Measurements from ENCODE around the gene COPG2. TPM values are rescaled to one million over a fixed set of nuclear protein-coding genes. Genes with fewer than 3 reads are reported as not detected.
"Not testable (repeated sequence)": the region's sequence is repeated elsewhere in the genome, so short reads cannot be mapped to it uniquely, and the experiment has no call there.

The COPG2 gene
- total and polyA plus RNA-seq, 5 donors, result 9.4 to 18.1 (median 15.0) TPM

- H3K27ac ChIP-seq (ENCODE audit: low read length); H3K4me1 ChIP-seq (ENCODE audit: control insufficient read depth, insufficient read depth, low read length); H3K4me3 ChIP-seq (ENCODE audit: low read length); H3K9me3 ChIP-seq (ENCODE audit: control insufficient read depth, low read length); H3K27me3 ChIP-seq (ENCODE audit: control insufficient read depth, insufficient read depth); ATAC-seq; DNase-seq; intact Hi-C loops (cut with DNase I): not testable (repeated sequence)
- WGBS, result 89% methylated on average over 17 of the region's 17 CpGs
Observed at GRCh38 chr7:130527752-130528355, 140.7 kb downstream of the COPG2 start.

GRCh38 chr7:130524628-130525027 lies 143.9 kb downstream of the COPG2 start:
- DNase-seq (no peak), ATAC-seq (no peak)
- Histone ChIP-seq H3K4me1 (ENCODE audit: control insufficient read depth, insufficient read depth, low read length) (no peaks in the 10 kb centered on the region), H3K9me3 (ENCODE audit: control insufficient read depth, low read length) (no peaks in the 10 kb centered on the region), H3K27ac (ENCODE audit: low read length) (no peak overlapping the region), H3K4me3 (ENCODE audit: low read length) (no peak overlapping the region), H3K27me3 (ENCODE audit: control insufficient read depth, insufficient read depth) (no peaks in the 10 kb centered on the region)
- intact Hi-C loops (cut with DNase I), result no loop called here
- WGBS, result 90% methylated on average over 5 of the region's 5 CpGs

GRCh38 chr7:130523519-130524125 lies 144.9 kb downstream of the COPG2 start:
- H3K9me3 ChIP-seq (ENCODE audit: control insufficient read depth, low read length); H3K27me3 ChIP-seq (ENCODE audit: control insufficient read depth, insufficient read depth); H3K4me1 ChIP-seq (ENCODE audit: control insufficient read depth, insufficient read depth, low read length); H3K4me3 ChIP-seq (ENCODE audit: low read length); DNase-seq; intact Hi-C loops (cut with DNase I); H3K27ac ChIP-seq (ENCODE audit: low read length); ATAC-seq: not testable (repeated sequence)
- WGBS, result 89% methylated on average over 17 of the region's 17 CpGs

GRCh38 chr7:130521258-130521951 lies 147.1 kb downstream of the COPG2 start:
- Histone ChIP-seq H3K9me3 (ENCODE audit: control insufficient read depth, low read length) (no peaks in the 10 kb centered on the region), H3K4me1 (ENCODE audit: control insufficient read depth, insufficient read depth, low read length) (no peaks in the 10 kb centered on the region)
- intact Hi-C loops (cut with DNase I), result no loop called here

GRCh38 chr7:130515315-130516040 lies 153.1 kb downstream of the COPG2 start:
- Histone ChIP-seq H3K27ac (ENCODE audit: low read length) (no peak overlapping the region), H3K4me1 (ENCODE audit: control insufficient read depth, insufficient read depth, low read length) (no peaks in the 10 kb centered on the region), H3K27me3 (ENCODE audit: control insufficient read depth, insufficient read depth) (no peaks in the 10 kb centered on the region), H3K4me3 (ENCODE audit: low read length) (no peak overlapping the region), H3K9me3 (ENCODE audit: control insufficient read depth, low read length) (no peaks in the 10 kb centered on the region)
- ATAC-seq (no peak), DNase-seq (no peak)
- 74% methylated on average over 3 of the region's 3 CpGs for WGBS
- intact Hi-C loops (cut with DNase I), result no loop called here

More at GRCh38 chr7:130521258-130521951, 147.1 kb downstream of the COPG2 start:
- 81% methylated on average over 4 of the region's 4 CpGs for WGBS
- ATAC-seq (no peak), DNase-seq (no peak)
- Histone ChIP-seq H3K27me3 (ENCODE audit: control insufficient read depth, insufficient read depth) (no peaks in the 10 kb centered on the region), H3K27ac (ENCODE audit: low read length) (no peak overlapping the region), H3K4me3 (ENCODE audit: low read length) (no peak overlapping the region)

GRCh38 chr7:130513447-130513846 lies 155.1 kb downstream of the COPG2 start:
- H3K9me3 ChIP-seq (ENCODE audit: control insufficient read depth, low read length), result no peaks in the 10 kb centered on the region
- H3K27ac ChIP-seq (ENCODE audit: low read length), result no peak overlapping the region
- no peak for DNase-seq
- WGBS, result 93% methylated on average over 1 of the region's 1 CpG
- H3K27me3 ChIP-seq (ENCODE audit: control insufficient read depth, insufficient read depth), result no peaks in the 10 kb centered on the region
- intact Hi-C loops (cut with DNase I), result no loop called here
- H3K4me3 ChIP-seq (ENCODE audit: low read length), result no peak overlapping the region
- no peaks in the 10 kb centered on the region for H3K4me1 ChIP-seq (ENCODE audit: control insufficient read depth, insufficient read depth, low read length)
- ATAC-seq, result no peak

GRCh38 chr7:130512038-130512437 lies 156.5 kb downstream of the COPG2 start:
- H3K4me1 ChIP-seq (ENCODE audit: control insufficient read depth, insufficient read depth, low read length); intact Hi-C loops (cut with DNase I); H3K9me3 ChIP-seq (ENCODE audit: control insufficient read depth, low read length); DNase-seq; H3K27ac ChIP-seq (ENCODE audit: low read length); H3K4me3 ChIP-seq (ENCODE audit: low read length); ATAC-seq; H3K27me3 ChIP-seq (ENCODE audit: control insufficient read depth, insufficient read depth): not testable (repeated sequence)
- 95% methylated on average over 3 of the region's 3 CpGs for WGBS

GRCh38 chr7:130506358-130506757 lies 162.2 kb downstream of the COPG2 start:
- no peaks in the 10 kb centered on the region for H3K4me1 ChIP-seq (ENCODE audit: control insufficient read depth, insufficient read depth, low read length)
- 95% methylated on average over 3 of the region's 3 CpGs for WGBS
- H3K27ac ChIP-seq (ENCODE audit: low read length), result no peak overlapping the region
- no peaks in the 10 kb centered on the region for H3K9me3 ChIP-seq (ENCODE audit: control insufficient read depth, low read length)
- intact Hi-C loops (cut with DNase I), result loop anchor here in 1 of 4 donors (10.0 kb wide), 1 partner anchor 158 kb away; the partner anchor contains the start of gene COPG2
- H3K27me3 ChIP-seq (ENCODE audit: control insufficient read depth, insufficient read depth), result no peaks in the 10 kb centered on the region
- no peak for ATAC-seq
- H3K4me3 ChIP-seq (ENCODE audit: low read length), result no peak overlapping the region
- DNase-seq, result no peak

GRCh38 chr7:130505753-130506152 lies 162.8 kb downstream of the COPG2 start:
- H3K27me3 ChIP-seq (ENCODE audit: control insufficient read depth, insufficient read depth), result no peaks in the 10 kb centered on the region
- H3K4me3 ChIP-seq (ENCODE audit: low read length), result no peak overlapping the region
- intact Hi-C loops (cut with DNase I), result loop anchor here in 1 of 4 donors (10.0 kb wide), 1 partner anchor 159 kb away; the partner anchor contains the start of gene COPG2
- H3K4me1 ChIP-seq (ENCODE audit: control insufficient read depth, insufficient read depth, low read length), result no peaks in the 10 kb centered on the region
- no peak for DNase-seq
- no peaks in the 10 kb centered on the region for H3K9me3 ChIP-seq (ENCODE audit: control insufficient read depth, low read length)
- no peak overlapping the region for H3K27ac ChIP-seq (ENCODE audit: low read length)
- no peak for ATAC-seq

GRCh38 chr7:130500910-130501309 lies 167.6 kb downstream of the COPG2 start:
- no peaks in the 10 kb centered on the region for H3K27me3 ChIP-seq (ENCODE audit: control insufficient read depth, insufficient read depth)

More at GRCh38 chr7:130500910-130501309, 167.6 kb downstream of the COPG2 start:
- ATAC-seq (no peak), DNase-seq (no peak)
- WGBS, result 63% methylated on average over 2 of the region's 2 CpGs
- H3K4me3 ChIP-seq (ENCODE audit: low read length), result no peak overlapping the region
- H3K4me1 ChIP-seq (ENCODE audit: control insufficient read depth, insufficient read depth, low read length), result no peaks in the 10 kb centered on the region
- intact Hi-C loops (cut with DNase I), result loop anchor here in 1 of 4 donors (10.0 kb wide), 1 partner anchor 164 kb away; the partner anchor contains the start of gene COPG2
- no peak overlapping the region for H3K27ac ChIP-seq (ENCODE audit: low read length)
- H3K9me3 ChIP-seq (ENCODE audit: control insufficient read depth, low read length), result no peaks in the 10 kb centered on the region

Measured in right cardiac atrium (tissue), 5 donors.